SKM-1 treated with dmso at 0.1 percent for 144 hours (cell line): ENCODE results near the gene SS18L1.

Source experiments
- DNase-seq: peaks from one replicate; lab custom pipeline; 2025; ENCODE audit not compliant: unreplicated experiment; lab: John Stamatoyannopoulos, UW

The SS18L1 gene

GRCh38 chr20:62222972-62223371, 79.4 kb downstream of the SS18L1 start:
- DNase-seq, result no peak

GRCh38 chr20:62223571-62223970, 80.0 kb downstream of the SS18L1 start:
- DNase-seq, result no peak

- DNase-seq, result no peak
These were observed 80.7 kb downstream of the SS18L1 start for GRCh38 chr20:62224113-62224855.

- no peak for DNase-seq
These were observed 81.5 kb downstream of the SS18L1 start for GRCh38 chr20:62225026-62225425.

- no peak for DNase-seq
These were observed 82.5 kb downstream of the SS18L1 start for GRCh38 chr20:62225820-62226635.

- DNase-seq, result no peak
These were observed 83.4 kb downstream of the SS18L1 start for GRCh38 chr20:62226707-62227590.

- no peak for DNase-seq
These were observed 84.0 kb downstream of the SS18L1 start for GRCh38 chr20:62227591-62227976.

- no peak for DNase-seq
These were observed 84.7 kb downstream of the SS18L1 start for GRCh38 chr20:62227977-62228958.

GRCh38 chr20:62228982-62229545, 85.5 kb downstream of the SS18L1 start:
- DNase-seq, result no peak

GRCh38 chr20:62229667-62230066, 86.1 kb downstream of the SS18L1 start:
- DNase-seq, result no peak

GRCh38 chr20:62230276-62230675, 86.7 kb downstream of the SS18L1 start:
- DNase-seq, result no peak

- no peak for DNase-seq
These were observed 87.1 kb downstream of the SS18L1 start for GRCh38 chr20:62230696-62231095.

- DNase-seq, result no peak
These were observed 87.7 kb downstream of the SS18L1 start for GRCh38 chr20:62231292-62231691.
